AG04450 (cell line): Measurements from ENCODE around the gene MEOX2. TPM values are rescaled to one million over a fixed set of nuclear protein-coding genes. Genes with fewer than 3 reads are reported as not detected.

Experiments
- CTCF ChIA-PET: fragments of 300-600, 350-600 bp; formaldehyde crosslinking; extraction: SDS; loops from one replicate; lab custom pipeline; 2022; ENCODE audit warnings: antibody characterized with exemption, inconsistent platforms; lab: Charles Lee
- POLR2A ChIA-PET: fragments of 350-600 bp; formaldehyde crosslinking; extraction: SDS; loops from one replicate; lab custom pipeline; 2021; ENCODE audit warnings: antibody characterized with exemption, inconsistent platforms; lab: Yijun Ruan, JAX
- DNase-seq: peaks from one replicate; pipeline ENCODE4 v3.0.0-alpha.2; 2011; ENCODE audit warnings: low read depth, low spot score
- H3K27ac ChIP-seq: one replicate; pipeline ENCODE4 v1.5.1; 2012; ENCODE audit warnings: low read depth, low read length, control low read depth
- H3K27me3 ChIP-seq: one replicate; pipeline ENCODE4 v1.6.0; 2012; ENCODE audit warnings: low read length; ENCODE audit not compliant: control insufficient read depth, insufficient read depth
- H3K4me3 ChIP-seq: 2 replicates; pipeline ENCODE4 v1.5.1; 2011; ENCODE audit warnings: mild to moderate bottlenecking, low read depth, low read length, control low read depth
- H3K9me3 ChIP-seq: 2 replicates; pipeline ENCODE4 v1.5.1; 2012; ENCODE audit warnings: low read length; ENCODE audit not compliant: control insufficient read depth, insufficient read depth
- polyA plus RNA-seq: library from polyadenylated mRNA; depleted of rRNA; stranded (reverse); fragments of >200 nt; gene quantifications from 2 replicates; pipeline ENCODE4 v1.2.3, GENCODE V29; 2011
- TF ChIP-seq, protein P1 (sequence below): IDR thresholded peaks from 2 replicates; pipeline ENCODE4 v1.5.1; 2011; ENCODE audit warnings: low read depth, low read length, control low read depth, inconsistent platforms

Gene MEOX2
- polyA plus RNA-seq, 1 experiment: not detected

DNA sequence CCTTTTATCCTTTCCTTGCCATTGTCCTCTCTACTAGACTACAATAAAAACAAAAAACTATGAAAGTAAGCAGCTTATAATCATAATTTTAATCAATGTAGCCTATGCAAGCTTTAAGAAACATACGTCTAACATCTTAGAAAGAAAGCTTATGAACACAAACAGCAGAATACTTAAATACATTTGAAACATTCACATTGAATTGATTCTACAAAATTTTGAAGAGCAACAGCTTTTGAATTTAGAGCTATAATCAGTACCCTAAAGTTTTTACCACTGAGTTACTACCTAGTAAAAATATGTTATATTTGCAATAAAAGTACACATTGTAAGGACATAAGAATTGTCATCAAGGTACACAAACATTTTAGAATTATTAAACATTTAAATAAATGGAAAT, 7.2 kb downstream of the MEOX2 start:
- H3K4me3 ChIP-seq: no peak overlapping the region
- DNase-seq: no peak

DNA sequence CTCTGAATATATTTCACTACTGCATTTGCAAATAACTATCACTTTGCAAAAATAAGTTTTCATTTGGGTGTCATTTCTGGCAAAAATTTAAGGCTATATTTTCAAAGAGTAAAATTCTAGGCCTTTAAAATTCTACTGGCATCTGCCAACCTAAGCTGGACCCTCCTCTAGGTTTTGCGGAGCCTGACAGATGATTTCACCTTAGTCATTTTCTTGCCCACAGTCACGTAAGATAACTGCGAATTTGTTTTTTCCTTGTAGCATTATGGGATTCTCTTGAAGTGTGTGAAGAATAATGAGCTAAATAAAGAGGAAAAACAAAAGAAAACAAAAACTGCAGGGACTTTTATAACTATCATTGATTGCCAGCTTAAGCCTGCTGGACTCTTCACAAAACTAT, 7.8 kb downstream of the MEOX2 start:
- CTCF ChIA-PET: interaction anchor here (2.0 kb wide), 1 partner anchor 42 kb away, joined by 5 read pairs; no protein-coding TSS in a partner anchor
- no peaks in the 10 kb centered on the region for H3K9me3 ChIP-seq
- no peak for DNase-seq
- no peak overlapping the region for H3K27ac ChIP-seq
- POLR2A ChIA-PET: no interaction called here
- H3K4me3 ChIP-seq: no peak overlapping the region
- H3K27me3 ChIP-seq: no peaks in the 10 kb centered on the region
- TF ChIP-seq, protein P1, sequence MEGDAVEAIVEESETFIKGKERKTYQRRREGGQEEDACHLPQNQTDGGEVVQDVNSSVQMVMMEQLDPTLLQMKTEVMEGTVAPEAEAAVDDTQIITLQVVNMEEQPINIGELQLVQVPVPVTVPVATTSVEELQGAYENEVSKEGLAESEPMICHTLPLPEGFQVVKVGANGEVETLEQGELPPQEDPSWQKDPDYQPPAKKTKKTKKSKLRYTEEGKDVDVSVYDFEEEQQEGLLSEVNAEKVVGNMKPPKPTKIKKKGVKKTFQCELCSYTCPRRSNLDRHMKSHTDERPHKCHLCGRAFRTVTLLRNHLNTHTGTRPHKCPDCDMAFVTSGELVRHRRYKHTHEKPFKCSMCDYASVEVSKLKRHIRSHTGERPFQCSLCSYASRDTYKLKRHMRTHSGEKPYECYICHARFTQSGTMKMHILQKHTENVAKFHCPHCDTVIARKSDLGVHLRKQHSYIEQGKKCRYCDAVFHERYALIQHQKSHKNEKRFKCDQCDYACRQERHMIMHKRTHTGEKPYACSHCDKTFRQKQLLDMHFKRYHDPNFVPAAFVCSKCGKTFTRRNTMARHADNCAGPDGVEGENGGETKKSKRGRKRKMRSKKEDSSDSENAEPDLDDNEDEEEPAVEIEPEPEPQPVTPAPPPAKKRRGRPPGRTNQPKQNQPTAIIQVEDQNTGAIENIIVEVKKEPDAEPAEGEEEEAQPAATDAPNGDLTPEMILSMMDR: no peak

More for the DNA sequence above, 7.2 kb downstream of the MEOX2 start:
- TF ChIP-seq, protein P1: no peak
- no peak overlapping the region for H3K27ac ChIP-seq
- H3K27me3 ChIP-seq: no peaks in the 10 kb centered on the region
- H3K9me3 ChIP-seq: no peaks in the 10 kb centered on the region
- ChIA-PET POLR2A (no interaction called here), CTCF (interaction anchor here (2.0 kb wide), 1 partner anchor 41 kb away, joined by 5 read pairs; no protein-coding TSS in a partner anchor)

DNA sequence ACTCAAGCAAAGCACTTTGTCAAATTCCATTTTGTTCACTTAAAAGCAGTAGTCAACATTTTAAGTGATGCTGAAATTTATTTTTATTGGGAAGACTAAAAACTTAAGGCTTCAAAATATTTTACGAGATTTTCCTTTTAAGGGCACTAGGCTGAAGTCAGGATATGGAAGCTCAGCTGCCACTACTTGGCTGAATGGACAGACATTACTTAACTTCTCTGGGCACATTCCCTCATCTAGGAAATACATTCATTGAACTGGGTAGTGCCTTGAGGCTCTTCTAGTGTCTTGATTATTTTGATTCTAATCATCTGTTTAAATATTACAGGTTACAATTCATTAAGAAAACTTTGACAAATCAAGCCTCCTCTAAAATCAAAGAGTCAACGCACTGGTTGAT, 11.1 kb downstream of the MEOX2 start:
- Histone ChIP-seq H3K4me3 (no peak overlapping the region), H3K9me3 (no peaks in the 10 kb centered on the region), H3K27ac (no peak overlapping the region), H3K27me3 (no peaks in the 10 kb centered on the region)
- POLR2A ChIA-PET: no interaction called here
- DNase-seq: no peak
- CTCF ChIA-PET: no interaction called here
- TF ChIP-seq, protein P1: no peak

DNA sequence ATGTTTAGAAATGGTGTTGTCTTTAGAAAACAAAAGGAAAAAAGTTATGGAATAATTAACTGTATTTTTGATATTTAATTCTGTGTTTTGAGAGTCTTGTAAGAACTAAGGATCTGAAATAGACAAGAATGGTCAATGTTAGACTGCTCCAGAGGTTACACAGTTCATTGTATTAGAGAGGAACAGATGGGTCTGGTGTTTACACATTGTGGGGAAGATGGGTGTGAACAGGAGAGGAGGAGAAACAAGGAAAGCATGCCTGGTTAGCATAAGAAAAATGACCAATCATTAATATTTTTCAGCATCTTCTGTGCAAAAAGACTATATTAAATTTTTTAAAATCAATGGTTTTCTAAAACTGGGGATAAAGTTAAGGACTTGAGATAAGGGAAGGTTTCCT, 11.9 kb downstream of the MEOX2 start:
- ChIA-PET CTCF (no interaction called here), POLR2A (no interaction called here)
- DNase-seq: no peak
- TF ChIP-seq, protein P1: no peak
- Histone ChIP-seq H3K27ac (no peak overlapping the region), H3K9me3 (no peaks in the 10 kb centered on the region), H3K27me3 (no peaks in the 10 kb centered on the region), H3K4me3 (no peak overlapping the region)

DNA sequence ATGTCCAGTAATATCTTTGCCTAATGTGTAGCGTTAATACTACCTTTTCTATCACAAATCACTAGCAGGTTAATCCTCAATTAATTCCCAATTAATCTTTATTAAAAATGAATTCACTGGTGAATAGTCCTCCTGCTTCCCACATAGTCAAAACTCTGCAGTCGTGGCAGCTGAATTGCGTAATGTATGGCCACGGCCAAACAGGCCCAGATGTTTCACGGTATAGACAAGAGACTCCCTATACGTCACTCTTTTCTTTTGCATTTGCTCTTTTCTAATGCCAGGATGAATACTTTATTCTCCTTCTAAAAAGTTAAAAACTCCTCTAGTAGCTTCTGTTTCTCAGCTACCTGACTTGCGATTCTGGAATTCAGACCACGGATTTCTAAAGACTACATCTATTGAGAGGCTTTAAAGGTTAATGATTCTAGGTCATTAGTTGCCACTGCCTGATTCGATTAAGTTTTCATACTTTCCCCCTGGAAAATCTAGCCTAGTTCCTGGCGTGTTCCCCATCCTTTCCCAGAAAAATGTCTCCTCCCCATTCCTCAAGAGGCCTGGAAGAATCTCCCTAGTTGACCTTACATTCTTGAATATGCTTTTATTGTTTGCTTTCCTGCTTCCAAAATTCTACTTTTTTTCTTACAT, 16.9 kb downstream of the MEOX2 start:
- Histone ChIP-seq H3K9me3 (no peaks in the 10 kb centered on the region), H3K4me3 (no peak overlapping the region), H3K27me3 (no peaks in the 10 kb centered on the region), H3K27ac (no peak overlapping the region)
- DNase-seq: no peak
- CTCF ChIA-PET: no interaction called here
- POLR2A ChIA-PET: no interaction called here
- TF ChIP-seq, protein P1: no peak
